Endothelial cell of umbilical vein (primary cell): ENCODE measurements around the gene SPAG5.

Source experiments
- EZH2 ChIP-seq: IDR thresholded peaks from 2 replicates; pipeline ENCODE4 v1.6.1; 2012; ENCODE audit warnings: borderline replicate concordance, low read depth, mild to moderate bottlenecking, moderate library complexity, low read length, inconsistent platforms; ENCODE audit not compliant: severe bottlenecking
- FOS ChIP-seq: IDR thresholded peaks from 2 replicates; pipeline ENCODE4 v1.6.1; 2011; ENCODE audit warnings: mild to moderate bottlenecking, low read length, moderate library complexity, borderline replicate concordance; ENCODE audit not compliant: insufficient read depth
- GATA2 ChIP-seq: IDR thresholded peaks from 2 replicates; pipeline ENCODE4 v1.7.0; 2011; ENCODE audit warnings: low read depth, mild to moderate bottlenecking, moderate library complexity, mixed read lengths, low read length; ENCODE audit not compliant: insufficient read length, insufficient read depth
- POLR2A ChIP-seq: IDR thresholded peaks from 2 replicates; pipeline ENCODE4 v1.6.1; 2012; ENCODE audit warnings: low read depth, mild to moderate bottlenecking, control low read depth, low read length
- POLR2AphosphoS5 ChIP-seq: IDR thresholded peaks from 2 replicates; pipeline ENCODE4 v1.6.1; 2012; ENCODE audit warnings: low read depth, mild to moderate bottlenecking, control low read depth, low read length, moderate library complexity; ENCODE audit not compliant: insufficient read depth
- TF ChIP-seq, protein P1 (sequence below), 2 donors: IDR thresholded peaks; 1 replicate in 1 of 2; 2 replicates in 1 of 2; pipeline ENCODE4 v1.5.1; 2011; ENCODE audit warnings: low read length in 2 of 2, mild to moderate bottlenecking in 2 of 2, moderate library complexity in 2 of 2, control low read depth in 1 of 2, inconsistent platforms in 1 of 2, low read depth in 1 of 2; ENCODE audit not compliant: insufficient read depth in 1 of 2; ENCODE audit errors: extremely low read depth in 1 of 2
- TF ChIP-seq, protein P2 (sequence below): IDR thresholded peaks from 2 replicates; pipeline ENCODE4 v1.6.1; 2011; ENCODE audit not compliant: insufficient read depth, insufficient read length

GRCh38 chr17:28584434-28584833, 14.4 kb downstream of the SPAG5 start:
- TF ChIP-seq, protein P1, sequence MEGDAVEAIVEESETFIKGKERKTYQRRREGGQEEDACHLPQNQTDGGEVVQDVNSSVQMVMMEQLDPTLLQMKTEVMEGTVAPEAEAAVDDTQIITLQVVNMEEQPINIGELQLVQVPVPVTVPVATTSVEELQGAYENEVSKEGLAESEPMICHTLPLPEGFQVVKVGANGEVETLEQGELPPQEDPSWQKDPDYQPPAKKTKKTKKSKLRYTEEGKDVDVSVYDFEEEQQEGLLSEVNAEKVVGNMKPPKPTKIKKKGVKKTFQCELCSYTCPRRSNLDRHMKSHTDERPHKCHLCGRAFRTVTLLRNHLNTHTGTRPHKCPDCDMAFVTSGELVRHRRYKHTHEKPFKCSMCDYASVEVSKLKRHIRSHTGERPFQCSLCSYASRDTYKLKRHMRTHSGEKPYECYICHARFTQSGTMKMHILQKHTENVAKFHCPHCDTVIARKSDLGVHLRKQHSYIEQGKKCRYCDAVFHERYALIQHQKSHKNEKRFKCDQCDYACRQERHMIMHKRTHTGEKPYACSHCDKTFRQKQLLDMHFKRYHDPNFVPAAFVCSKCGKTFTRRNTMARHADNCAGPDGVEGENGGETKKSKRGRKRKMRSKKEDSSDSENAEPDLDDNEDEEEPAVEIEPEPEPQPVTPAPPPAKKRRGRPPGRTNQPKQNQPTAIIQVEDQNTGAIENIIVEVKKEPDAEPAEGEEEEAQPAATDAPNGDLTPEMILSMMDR (IDR thresholded peaks at IDR 0.05; ENCODE audit: extremely low read depth in 1 of 2, insufficient read depth in 1 of 2, low read depth in 1 of 2, low read length in 2 of 2): no peak
- TF ChIP-seq, protein P2, sequence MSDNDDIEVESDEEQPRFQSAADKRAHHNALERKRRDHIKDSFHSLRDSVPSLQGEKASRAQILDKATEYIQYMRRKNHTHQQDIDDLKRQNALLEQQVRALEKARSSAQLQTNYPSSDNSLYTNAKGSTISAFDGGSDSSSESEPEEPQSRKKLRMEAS: no peak
- TF ChIP-seq POLR2A (no peak), EZH2 (no peak), POLR2AphosphoS5 (no peak), FOS (no peak), GATA2 (no peak)
